ENCODE data around the gene LMTK2.

LMTK2 gene

DNA sequence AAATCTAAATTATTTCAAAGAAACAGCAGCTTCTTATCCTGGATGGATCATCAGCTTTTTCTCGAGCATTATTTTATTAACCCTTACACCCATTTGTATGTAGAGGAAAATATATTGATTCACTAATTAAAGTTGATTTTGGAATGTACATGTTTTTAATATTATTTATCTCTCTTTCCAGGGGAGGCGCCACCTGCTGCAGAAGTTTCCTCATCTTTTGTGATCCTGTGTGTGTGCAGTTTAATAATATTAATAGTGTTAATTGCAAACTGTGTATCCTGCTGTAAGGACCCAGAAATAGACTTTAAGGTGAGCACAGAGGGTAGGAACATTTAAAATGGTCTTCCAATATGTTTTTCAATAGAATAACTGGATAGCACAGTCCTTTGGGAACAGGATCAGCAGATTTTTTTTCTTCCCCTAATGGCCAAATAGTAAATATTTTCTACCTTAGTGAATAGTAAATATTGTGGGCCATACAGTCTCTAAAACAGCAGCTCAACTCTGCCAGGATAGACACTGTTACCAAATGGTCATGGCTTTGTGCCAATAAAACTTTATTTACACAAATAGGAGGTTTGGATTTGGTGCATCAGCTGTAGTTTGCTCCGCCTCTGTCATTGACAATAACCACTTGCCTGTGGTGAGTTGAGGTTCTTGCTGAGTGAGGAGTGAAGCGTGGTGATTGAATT is 30.6 kb downstream of the LMTK2 start:
- TF ChIP-seq CTCF (conservative IDR thresholded peaks at IDR 0.05) = no peak
- peak overlapping the region; percentile 87 for H3K27ac ChIP-seq

GRCh38 chr7:98137826-98138151 is 31.1 kb downstream of the LMTK2 start:
- peak overlapping the region; percentile 87; the same call in 1 of the 2 replicates for H3K27ac ChIP-seq
- TF ChIP-seq CTCF (conservative IDR thresholded peaks at IDR 0.05) = no peak

GRCh38 chr7:98138672-98139071 is 32.0 kb downstream of the LMTK2 start:
- no peak for TF ChIP-seq CTCF (conservative IDR thresholded peaks at IDR 0.05)
- no peak overlapping the region for H3K27ac ChIP-seq

DNA sequence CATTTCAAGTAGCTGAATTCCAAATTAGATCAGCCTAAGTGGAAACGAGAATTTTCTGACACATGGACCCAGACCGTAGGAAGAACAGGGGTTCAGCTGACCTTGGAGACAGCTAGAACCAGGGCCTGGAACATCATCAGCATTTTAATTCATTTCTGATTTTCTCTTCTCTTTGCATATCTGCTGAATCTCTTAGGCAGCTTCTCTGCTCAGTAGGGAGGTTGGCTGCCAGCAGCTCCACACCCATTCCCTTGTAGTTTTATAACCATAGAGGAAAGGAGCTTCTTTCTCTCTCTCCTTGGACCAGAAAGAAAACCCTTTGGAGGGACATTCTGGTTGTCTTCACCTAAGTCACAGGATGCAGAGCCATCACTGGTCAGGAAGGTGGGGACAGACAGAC is 36.0 kb downstream of the LMTK2 start:
- H3K27ac ChIP-seq = peak overlapping the region; percentile 61
- no peak for TF ChIP-seq CTCF (conservative IDR thresholded peaks at IDR 0.05)

DNA sequence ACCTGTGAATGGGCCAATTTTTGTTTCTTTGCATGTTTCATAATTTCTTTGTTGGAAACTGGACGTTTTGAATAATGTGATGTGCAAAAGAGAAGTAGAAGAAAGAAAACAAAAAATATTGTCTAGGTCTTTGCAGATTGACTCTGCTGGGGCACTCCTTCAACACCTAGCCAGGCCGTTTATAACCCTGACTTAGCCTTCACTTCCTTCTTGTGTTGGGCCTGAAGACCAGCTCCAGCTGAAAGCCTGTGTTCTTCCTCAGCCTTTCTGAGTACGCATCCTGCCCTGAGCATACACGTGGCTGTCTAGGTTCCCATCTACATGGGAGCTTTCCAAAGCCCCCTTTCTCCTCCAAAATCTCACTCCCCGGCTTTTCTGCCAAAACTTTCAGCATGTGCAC is 41.9 kb downstream of the LMTK2 start:
- H3K27ac ChIP-seq = no peak overlapping the region
- no peak for TF ChIP-seq CTCF (conservative IDR thresholded peaks at IDR 0.05)

DNA sequence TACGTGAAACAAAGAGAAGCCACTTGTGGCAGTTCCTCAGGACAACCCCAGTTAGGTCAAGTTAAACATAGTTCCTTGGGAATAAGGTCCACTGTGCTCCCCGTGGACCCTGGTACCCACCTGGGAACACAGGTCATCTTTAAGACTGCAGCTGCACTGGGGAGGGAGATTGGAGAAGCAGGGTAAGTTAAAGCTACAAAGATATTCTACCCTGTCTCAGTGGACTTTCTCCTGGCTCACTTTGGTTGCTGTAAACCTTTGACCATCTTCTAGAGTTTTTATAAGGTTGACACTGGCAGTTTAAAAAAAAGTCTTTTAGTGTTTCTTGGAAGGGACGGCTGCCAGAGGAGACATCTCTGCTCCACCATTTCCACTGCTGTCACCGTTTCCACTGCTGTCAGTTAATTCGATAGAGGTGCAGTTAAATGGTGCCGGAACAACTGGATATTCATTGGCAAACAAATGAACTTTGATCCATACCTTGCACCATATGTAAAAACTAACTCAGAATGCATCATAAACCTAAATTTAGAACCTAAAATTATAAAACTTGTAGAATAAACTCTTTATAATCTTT is 42.5 kb downstream of the LMTK2 start:
- no peak overlapping the region for H3K27ac ChIP-seq

GRCh38 chr7:98151884-98152283 is 45.2 kb downstream of the LMTK2 start:
- TF ChIP-seq CTCF (conservative IDR thresholded peaks at IDR 0.05) = no peak
- H3K27ac ChIP-seq = no peak overlapping the region

More for the DNA sequence above, 42.5 kb downstream of the LMTK2 start:
- no peak for TF ChIP-seq CTCF (conservative IDR thresholded peaks at IDR 0.05)
